WTC11 (cell line): ENCODE results near the gene ESRRG. TPM values are rescaled to one million over a fixed set of nuclear protein-coding genes. Genes with fewer than 3 reads are reported as not detected.
"Not testable (repeated sequence)": the region's sequence is repeated elsewhere in the genome, so short reads cannot be mapped to it uniquely, and the experiment has no call there.

Experiments used
- ATAC-seq: fragments of 200-7000 bp; cut with Tn5 transposase; 2 replicates; pipeline ENCODE4 v1.10.0; 2021; ENCODE audit warnings: mild to moderate bottlenecking, moderate library complexity
- CTCF ChIA-PET: fragments of 300-600 bp; sonication (Branson Sonifier 250); formaldehyde crosslinking; loops from one replicate; lab custom pipeline; 2021; ENCODE audit warnings: antibody characterized with exemption; lab: Charles Lee
- POLR2A ChIA-PET: fragments of 350-600 bp; sonication (Branson Sonifier 250); formaldehyde crosslinking; loops from one replicate; lab custom pipeline; 2021; ENCODE audit warnings: antibody characterized with exemption; lab: Charles Lee
- DNase-seq: peaks from one replicate; pipeline ENCODE4 v3.0.0; 2021; ENCODE audit warnings: low spot score
- H3K27ac Mint-ChIP-seq: 2 replicates; pipeline ENCODE4 v1.8.0; 2021; ENCODE audit warnings: mixed read lengths
- H3K27me3 Mint-ChIP-seq: 2 replicates; pipeline ENCODE4 v1.8.0; 2021; ENCODE audit warnings: low read depth, mild to moderate bottlenecking, moderate library complexity, mixed read lengths
- H3K36me3 Mint-ChIP-seq: 2 replicates; pipeline ENCODE4 v1.8.0; 2021; ENCODE audit warnings: mixed read lengths
- H3K4me1 Mint-ChIP-seq: 2 replicates; pipeline ENCODE4 v1.8.0; 2022; ENCODE audit warnings: mixed read lengths
- H3K4me3 Mint-ChIP-seq: 2 replicates; pipeline ENCODE4 v1.8.0; 2021; ENCODE audit warnings: mild to moderate bottlenecking, moderate library complexity, mixed read lengths
- H3K9me3 Mint-ChIP-seq: 2 replicates; pipeline ENCODE4 v1.8.0; 2021; ENCODE audit warnings: mixed read lengths
- AR ChIP-seq: fragments of 250-450 bp; sonication (Bioruptor Pico); IDR thresholded peaks from 2 replicates; pipeline ENCODE4 v1.9.0; 2021; ENCODE audit warnings: mild to moderate bottlenecking
- CREM ChIP-seq: sonication (generic); formaldehyde crosslinking; IDR thresholded peaks from 2 replicates; pipeline ENCODE4 v1.8.1; 2022; ENCODE audit warnings: mild to moderate bottlenecking, missing genetic modification reagents, moderate library complexity
- ELF4 ChIP-seq: sonication (generic); formaldehyde crosslinking; IDR thresholded peaks from 2 replicates; pipeline ENCODE4 v1.8.1; 2022; ENCODE audit warnings: low read depth, mild to moderate bottlenecking, moderate library complexity, missing genetic modification reagents
- ERG ChIP-seq: fragments of 250-450 bp; sonication (Bioruptor Pico); IDR thresholded peaks from 2 replicates; pipeline ENCODE4 v1.8.0; 2021; ENCODE audit warnings: mild to moderate bottlenecking
- GTF2I ChIP-seq: fragments of 250-450 bp; sonication (Bioruptor Pico); conservative IDR thresholded peaks from 2 replicates; pipeline ENCODE4 v1.4.0; 2021; ENCODE audit warnings: mild to moderate bottlenecking
- MAX ChIP-seq: sonication (generic); formaldehyde crosslinking; IDR thresholded peaks from 2 replicates; pipeline ENCODE4 v1.8.0; 2022; ENCODE audit warnings: mild to moderate bottlenecking, missing genetic modification reagents
- PRDM15 ChIP-seq: sonication (generic); formaldehyde crosslinking; IDR thresholded peaks from 2 replicates; pipeline ENCODE4 v1.8.0; 2022; ENCODE audit warnings: missing genetic modification reagents
- RELA ChIP-seq: sonication (generic); formaldehyde crosslinking; IDR thresholded peaks from 2 replicates; pipeline ENCODE4 v1.8.1; 2022; ENCODE audit warnings: missing genetic modification reagents, mild to moderate bottlenecking, borderline replicate concordance
- STAT6 ChIP-seq: sonication (generic); formaldehyde crosslinking; conservative IDR thresholded peaks from 2 replicates; pipeline ENCODE4 v1.8.1; 2023; ENCODE audit warnings: mild to moderate bottlenecking, low read depth, missing genetic modification reagents, moderate library complexity
- ZNF219 ChIP-seq: sonication (generic); formaldehyde crosslinking; IDR thresholded peaks from 2 replicates; pipeline ENCODE4 v1.8.0; 2023; ENCODE audit warnings: missing genetic modification reagents, mild to moderate bottlenecking, borderline replicate concordance
- ZNF263 ChIP-seq: sonication (generic); formaldehyde crosslinking; IDR thresholded peaks from 2 replicates; pipeline ENCODE4 v1.8.1; 2022; ENCODE audit warnings: low read depth, mild to moderate bottlenecking, moderate library complexity, missing genetic modification reagents
- ZNF396 ChIP-seq: fragments of 250-450 bp; sonication (Bioruptor Pico); IDR thresholded peaks from 2 replicates; pipeline ENCODE4 v1.8.0; 2021; ENCODE audit warnings: mild to moderate bottlenecking, moderate library complexity, borderline replicate concordance
- ZNF416 ChIP-seq: fragments of 250-450 bp; sonication (Bioruptor Pico); IDR thresholded peaks from 2 replicates; pipeline ENCODE4 v1.9.0; 2021; ENCODE audit warnings: mild to moderate bottlenecking, inconsistent platforms
- total RNA-seq: library from RNA; stranded (reverse); gene quantifications from 3 replicates; pipeline ENCODE4 v1.2.3, GENCODE V29; 2021

Gene ESRRG
- total RNA-seq, 1 experiment from 2014 or later: 2.3 TPM

- H3K36me3 Mint-ChIP-seq: no peaks in the 10 kb centered on the region
- no peak overlapping the region for H3K4me3 Mint-ChIP-seq
- peak overlapping the region; percentile 20; the same call in 1 of the 2 replicates for H3K27ac Mint-ChIP-seq
- no peaks in the 10 kb centered on the region for H3K27me3 Mint-ChIP-seq
- peaks cover 29% of the 10 kb centered on the region for H3K4me1 Mint-ChIP-seq
- ATAC-seq (peak; percentile 52), DNase-seq (no peak)
- H3K9me3 Mint-ChIP-seq: 0 out of 2 replicates have a peak, but pooled peaks cover 4% of the 10 kb centered on the region
- CTCF ChIA-PET: no interaction called here
- POLR2A ChIA-PET: interaction anchor here (0.6 kb wide), 1 partner anchor 36 kb away, joined by 3 read pairs; no protein-coding TSS in a partner anchor
- no peak for TF ChIP-seq ZNF263
These were observed 191.7 kb downstream of the ESRRG start for GRCh38 chr1:216531263-216532239.

- CTCF ChIA-PET: interaction anchor here (0.7 kb wide), 1 partner anchor 27 kb away, joined by 6 read pairs; no protein-coding TSS in a partner anchor
- not testable (repeated sequence) for ATAC-seq
These were observed 193.4 kb downstream of the ESRRG start for GRCh38 chr1:216529851-216530250.

GRCh38 chr1:216528816-216529215 is 194.4 kb downstream of the ESRRG start:
- TF ChIP-seq MAX (CRISPR knock-in tag): no peak
- no peak for TF ChIP-seq RELA (CRISPR knock-in tag)
- no peak for TF ChIP-seq AR (CRISPR knock-in tag)
- TF ChIP-seq ZNF219: no peak
- Mint-ChIP-seq H3K27me3 (no peaks in the 10 kb centered on the region), H3K4me1 (peaks cover 29% of the 10 kb centered on the region), H3K4me3 (peak overlapping the region; percentile 24; the same call in 1 of the 2 replicates), H3K27ac (0 out of 2 replicates have a peak overlapping the region, but pooled peaks have one; percentile 20), H3K9me3 (peaks cover 7% of the 10 kb centered on the region; the same call in 1 of the 2 replicates), H3K36me3 (no peaks in the 10 kb centered on the region)
- ChIA-PET CTCF (no interaction called here), POLR2A (no interaction called here)
- ATAC-seq: peak; percentile 62
- DNase-seq: no peak

More at GRCh38 chr1:216529851-216530250, 193.4 kb downstream of the ESRRG start:
- H3K4me3 Mint-ChIP-seq, H3K9me3 Mint-ChIP-seq, H3K36me3 Mint-ChIP-seq, H3K27ac Mint-ChIP-seq, H3K27me3 Mint-ChIP-seq, DNase-seq: not testable (repeated sequence)
- peaks cover 29% of the 10 kb centered on the region for H3K4me1 Mint-ChIP-seq
- POLR2A ChIA-PET: interaction anchor here (0.6 kb wide), 1 partner anchor 1519 kb away, joined by 5 read pairs; no protein-coding TSS in a partner anchor

- Mint-ChIP-seq H3K27ac (no peak overlapping the region), H3K36me3 (no peaks in the 10 kb centered on the region), H3K4me1 (peaks cover 3% of the 10 kb centered on the region), H3K27me3 (no peaks in the 10 kb centered on the region), H3K4me3 (no peak overlapping the region), H3K9me3 (peaks cover 7% of the 10 kb centered on the region; the same call in 1 of the 2 replicates)
- CTCF ChIA-PET: no interaction called here
- no peak for ATAC-seq
- no peak for DNase-seq
- POLR2A ChIA-PET: no interaction called here
- TF ChIP-seq ZNF416 (CRISPR knock-in tag) (no peak), ELF4 (no peak), CREM (CRISPR knock-in tag) (no peak), STAT6 (CRISPR knock-in tag) (no peak), GTF2I (CRISPR knock-in tag) (no peak), PRDM15 (CRISPR knock-in tag) (no peak), ZNF396 (no peak), ERG (no peak), RELA (CRISPR knock-in tag) (no peak)
These were observed 199.6 kb downstream of the ESRRG start for GRCh38 chr1:216523449-216524190.
